ENCODE data around the gene FILIP1L. TPM values are rescaled to one million over a fixed set of nuclear protein-coding genes. Genes with fewer than 3 reads are reported as not detected.

FILIP1L gene
- total RNA-seq, 1 experiment from 2014 or later: 0.07 TPM

GRCh38 chr3:100159331-100160153, 45.2 kb upstream of the FILIP1L start:
- H2BK20ac ChIP-seq (ENCODE audit: low read depth, low read length, poor library complexity, severe bottlenecking): no peak overlapping the region
- no peak overlapping the region for H3K9ac ChIP-seq (ENCODE audit: extremely low read depth, insufficient read length, low read length)
- Mint-ChIP-seq H3K4me3 (no peak overlapping the region), H3K27me3 (ENCODE audit: low read depth) (no peaks in the 10 kb centered on the region), H3K9me3 (peaks cover 16% of the 10 kb centered on the region in 2 experiments), H3K4me1 (no peaks in the 10 kb centered on the region), H3K36me3 (ENCODE audit: insufficient read depth in 1 of 3, low read depth in 3 of 3) (peaks cover 16 to 19% (median 16%) of the 10 kb centered on the region in 3 experiments), H3K27ac (no peak overlapping the region)
- H3K4me2 ChIP-seq (ENCODE audit: insufficient read depth, insufficient read length, low read length): no peak overlapping the region
- H3K9me3 ChIP-seq (ENCODE audit: control insufficient read depth, low read depth, low read length): no peaks in the 10 kb centered on the region
- H2AFZ ChIP-seq (ENCODE audit: low read length): no peak overlapping the region
- no peak for TF ChIP-seq CTCF (conservative IDR thresholded peaks at IDR 0.05)
- no peak overlapping the region for H2BK15ac ChIP-seq (ENCODE audit: low read depth, low read length)
- H4K20me1 ChIP-seq (ENCODE audit: control insufficient read depth, insufficient read depth, insufficient read length): no peaks in the 10 kb centered on the region
- no peak overlapping the region for H3K23ac ChIP-seq (ENCODE audit: insufficient read length, low read depth, low read length)
- no peak overlapping the region for H4K91ac ChIP-seq (ENCODE audit: insufficient read length, low read depth, low read length)
- H2BK5ac ChIP-seq (ENCODE audit: insufficient read length, low read length): no peak overlapping the region
- H4K8ac ChIP-seq (replicated peaks; ENCODE audit: insufficient read length, low read depth, low read length): no peak overlapping the region
- no peak overlapping the region for H4K5ac ChIP-seq (ENCODE audit: insufficient read length, low read depth, low read length)
- no peak overlapping the region for H2BK120ac ChIP-seq (ENCODE audit: low read depth, low read length, poor library complexity, severe bottlenecking)
- no peaks in the 10 kb centered on the region for H3K27me3 ChIP-seq (ENCODE audit: insufficient read depth, low read length)
- H3K23me2 ChIP-seq (ENCODE audit: insufficient read length, low read depth, low read length, poor library complexity, severe bottlenecking): no peaks in the 10 kb centered on the region
- no peaks in the 10 kb centered on the region for H3K79me1 ChIP-seq (ENCODE audit: insufficient read depth, low read depth, low read length, poor library complexity, severe bottlenecking)
- H3K14ac ChIP-seq (ENCODE audit: insufficient read depth, low read length): no peak overlapping the region
- no peak for DNase-seq
- H3K4ac ChIP-seq (ENCODE audit: low read depth, low read length): no peak overlapping the region
- H3K79me2 ChIP-seq (ENCODE audit: insufficient read depth, low read length): no peaks in the 10 kb centered on the region
- H2AK5ac ChIP-seq (ENCODE audit: insufficient read length, low read length): no peak overlapping the region
- H3K18ac ChIP-seq (ENCODE audit: insufficient read length, low read depth, low read length): no peak overlapping the region
- no peak overlapping the region for H3T11ph ChIP-seq (ENCODE audit: low read length)
- H3K27ac ChIP-seq (ENCODE audit: insufficient read length, low read depth, low read length): no peak overlapping the region
- no peak overlapping the region for H3K56ac ChIP-seq (ENCODE audit: insufficient read length, low read depth, low read length)
- no peak overlapping the region for H2BK12ac ChIP-seq (ENCODE audit: insufficient read length, low read depth, low read length)
- WGBS (ENCODE audit: extremely low coverage, insufficient read length, low lambda C conversion rate): no CpG with 5 or more reads among the region's 4 CpGs
- no peaks in the 10 kb centered on the region for H3K4me1 ChIP-seq (ENCODE audit: insufficient read depth, low read length)
